K562 (cell line): ENCODE results near the gene PHF21B. TPM values are rescaled to one million over a fixed set of nuclear protein-coding genes. Genes with fewer than 3 reads are reported as not detected.

Source experiments
- ATAC-seq: fragments of 200-7000 bp; cut with Tn5 transposase; 3 replicates; pipeline ENCODE4 v1.9.1; 2020; ENCODE audit warnings: moderate library complexity
- BruUV-seq: library from RNA; stranded (reverse); fragments of 400-500 nt; replicated peaks from 2 replicates; lab custom pipeline; 2021; lab: Mats Ljungman, UMichigan
- CTCF ChIA-PET: fragments of 300-600 bp; formaldehyde crosslinking; extraction: SDS; loops from one replicate; lab custom pipeline; 2021; ENCODE audit warnings: low intra/inter-chr PET ratio; lab: Yijun Ruan, JAX
- POLR2A ChIA-PET: fragments of 300-600, 350-650 bp; sonication (Branson Sonifier 250); formaldehyde crosslinking; extraction: SDS; loops from one replicate; lab custom pipeline; 2021; ENCODE audit warnings: antibody characterized with exemption, inconsistent platforms; lab: Yijun Ruan, JAX
- DNase-seq, 4 experiments: peaks; one replicate each; pipeline versions ENCODE4 v3.0.0 to v3.0.0-alpha.2; 2011 to 2018; ENCODE audit warnings: low spot score in 3 of 4, mixed read lengths in 3 of 4; ENCODE audit errors: extremely low read depth in 1 of 4
- FAIRE-seq: peaks from 2 replicates; lab custom pipeline; 2011; peaks lifted over from hg19 to GRCh38; lab: Jason Lieb, UNC
- H2AFZ ChIP-seq: 2 replicates; pipeline ENCODE4 v1.6.0; 2011; ENCODE audit warnings: low read depth, low read length, control low read depth, inconsistent platforms
- H3K27ac ChIP-seq: fragments of 200-600 bp; 3 replicates; pipeline ENCODE4 v1.8.0; 2011; ENCODE audit warnings: low read depth, mild to moderate bottlenecking, control low read depth, inconsistent platforms, low read length, moderate library complexity, mixed read lengths; ENCODE audit errors: extremely low read depth
- H3K27me3 ChIP-seq, 2 experiments: fragments of 300-600 bp in 1 of 2; 2 replicates in 1 of 2; 3 replicates in 1 of 2; pipeline versions ENCODE4 v1.6.0 to v1.8.0; 2011; ENCODE audit warnings: inconsistent platforms in 2 of 2, low read length in 2 of 2, mild to moderate bottlenecking in 1 of 2, mixed read lengths in 1 of 2, moderate library complexity in 1 of 2; ENCODE audit not compliant: control insufficient read depth in 2 of 2, insufficient read depth in 2 of 2
- H3K36me3 ChIP-seq: fragments of 300-600 bp; 3 replicates; pipeline ENCODE4 v1.8.0; 2011; ENCODE audit warnings: mild to moderate bottlenecking, low read length, inconsistent platforms; ENCODE audit not compliant: control insufficient read depth, insufficient read depth
- H3K4me1 ChIP-seq, 2 experiments: fragments of 200-600 bp in 1 of 2; replicated peaks in 1 of 2; 2 replicates in 1 of 2; 3 replicates in 1 of 2; pipeline versions ENCODE4 v1.5.1 to v1.8.0; 2011; ENCODE audit warnings: inconsistent platforms in 2 of 2, low read length in 2 of 2, mild to moderate bottlenecking in 1 of 2, mixed read lengths in 1 of 2, moderate library complexity in 1 of 2; ENCODE audit not compliant: control insufficient read depth in 2 of 2, insufficient read depth in 2 of 2
- H3K4me2 ChIP-seq: 2 replicates; pipeline ENCODE4 v1.6.1; 2011; ENCODE audit warnings: low read length, control low read depth, inconsistent platforms, mixed read lengths; ENCODE audit not compliant: insufficient read depth
- H3K4me3 ChIP-seq: fragments of 200-600 bp; sonication (generic), shearing (Covaris generic); 2 replicates; pipeline ENCODE4 v1.5.1; 2016; ENCODE audit warnings: control low read depth, inconsistent platforms
- H3K79me2 ChIP-seq: fragments of 200-600 bp; 3 replicates; pipeline ENCODE4 v1.8.0; 2011; ENCODE audit warnings: low read length, inconsistent platforms; ENCODE audit not compliant: control insufficient read depth, insufficient read depth
- H3K9ac ChIP-seq, 2 experiments: 2 replicates each; pipeline versions ENCODE4 v1.6.0 to v1.6.1; 2011; ENCODE audit warnings: low read depth in 2 of 2, low read length in 2 of 2, control low read depth in 1 of 2, inconsistent platforms in 1 of 2, mild to moderate bottlenecking in 1 of 2, mixed read lengths in 1 of 2; ENCODE audit not compliant: insufficient read depth in 1 of 2
- H3K9me1 ChIP-seq: one replicate; pipeline ENCODE4 v1.6.0; 2011; ENCODE audit warnings: inconsistent platforms, mild to moderate bottlenecking, low read length, moderate library complexity; ENCODE audit not compliant: control insufficient read depth, insufficient read depth
- H3K9me3 ChIP-seq: replicated peaks from 2 replicates; pipeline ENCODE4 v1.5.1; 2011; ENCODE audit warnings: low read depth, low read length, inconsistent platforms; ENCODE audit not compliant: control insufficient read depth, insufficient read depth
- H4K20me1 ChIP-seq: replicated peaks from 2 replicates; pipeline ENCODE4 v1.6.1; 2011; ENCODE audit warnings: low read length, inconsistent platforms, mixed read lengths; ENCODE audit not compliant: control insufficient read depth, insufficient read depth
- CC2D1A ChIP-seq: fragments of 450-650 bp; IDR thresholded peaks from 2 replicates; pipeline ENCODE4 v1.6.1; 2017; ENCODE audit warnings: mild to moderate bottlenecking
- MEIS2 ChIP-seq: fragments of 450-650 bp; IDR thresholded peaks from 2 replicates; pipeline ENCODE4 v1.6.1; 2014; ENCODE audit warnings: mild to moderate bottlenecking; ENCODE audit not compliant: partially characterized antibody
- PRPF4 ChIP-seq: fragments of 200-400 bp; formaldehyde crosslinking; IDR thresholded peaks from one replicate; pipeline ENCODE4 v1.6.1; 2017; ENCODE audit warnings: low read length, low read depth, mild to moderate bottlenecking; ENCODE audit not compliant: insufficient read depth, poor library complexity, severe bottlenecking
- PURB ChIP-seq: sonication (generic); formaldehyde crosslinking; IDR thresholded peaks from 2 replicates; pipeline ENCODE4 v1.9.0; 2021; ENCODE audit warnings: low read depth, mild to moderate bottlenecking, missing genetic modification reagents
- RBM15 ChIP-seq: fragments of 200-400 bp; formaldehyde crosslinking; IDR thresholded peaks from 2 replicates; pipeline ENCODE4 v1.6.1; 2018; ENCODE audit warnings: mild to moderate bottlenecking, low read length, moderate library complexity; ENCODE audit not compliant: insufficient read depth
- RCOR1 ChIP-seq, 2 experiments: IDR thresholded peaks; 2 replicates each; pipeline ENCODE4 v1.6.1; 2012; ENCODE audit warnings: low read depth in 2 of 2, low read length in 2 of 2, borderline replicate concordance in 1 of 2, improper control_type of control experiment in 1 of 2
- TRIM28 ChIP-seq: fragments of 450-650 bp; IDR thresholded peaks from 2 replicates; pipeline ENCODE4 v1.6.1; 2017
- YY1 ChIP-seq, 3 experiments: IDR thresholded peaks; 2 replicates each; pipeline ENCODE4 v1.6.1; 2011; ENCODE audit warnings: low read length in 2 of 3, mild to moderate bottlenecking in 2 of 3, moderate library complexity in 2 of 3, borderline replicate concordance in 1 of 3, control low read depth in 1 of 3, low read depth in 1 of 3; ENCODE audit not compliant: insufficient read depth in 3 of 3, insufficient replicate concordance in 2 of 3, control insufficient read depth in 1 of 3, insufficient read length in 1 of 3; ENCODE audit errors: extremely low read depth in 1 of 3
- ZBTB1 ChIP-seq: sonication (generic); formaldehyde crosslinking; IDR thresholded peaks from 2 replicates; pipeline ENCODE4 v1.8.1; 2023; ENCODE audit warnings: missing genetic modification reagents, low read depth, mild to moderate bottlenecking, borderline replicate concordance
- ZKSCAN3 ChIP-seq: fragments of 250-450 bp; sonication (Bioruptor Pico); IDR thresholded peaks from 2 replicates; pipeline ENCODE4 v1.4.0; 2020
- ZNF133 ChIP-seq: fragments of 250-450 bp; sonication (Bioruptor Pico); IDR thresholded peaks from 2 replicates; pipeline ENCODE4 v1.4.0; 2020; ENCODE audit warnings: mild to moderate bottlenecking
- ZNF316 ChIP-seq: fragments of 450-650 bp; IDR thresholded peaks from 2 replicates; pipeline ENCODE4 v1.6.1; 2016
- ZNF512 ChIP-seq: IDR thresholded peaks from 2 replicates; pipeline ENCODE4 v1.6.1; 2016; ENCODE audit warnings: missing genetic modification characterization, missing compliant biosample characterization
- ZNF561 ChIP-seq: fragments of 450-650 bp; formaldehyde crosslinking; conservative IDR thresholded peaks from 2 replicates; pipeline ENCODE4 v1.4.0; 2020; ENCODE audit warnings: mild to moderate bottlenecking, moderate library complexity
- ZNF583 ChIP-seq: fragments of 250-450 bp; sonication (Bioruptor Pico); IDR thresholded peaks from 2 replicates; pipeline ENCODE4 v1.4.0; 2020
- ZNF586 ChIP-seq: fragments of 450-650 bp; formaldehyde crosslinking; conservative IDR thresholded peaks from 2 replicates; pipeline ENCODE4 v1.4.0; 2020; ENCODE audit warnings: mild to moderate bottlenecking, moderate library complexity
- ZNF589 ChIP-seq: fragments of 200-800 bp; sonication (Bioruptor generic); IDR thresholded peaks from 2 replicates; pipeline ENCODE4 v1.6.1; 2016; ENCODE audit warnings: low read depth, missing genetic modification characterization, missing compliant biosample characterization
- WGBS: fragments of 100-300 bp; shearing (Covaris generic); methylation state at CpG from one replicate; pipeline ENCODE4 v1.1.6; 2016; ENCODE audit warnings: low coverage, mixed read lengths; ENCODE audit not compliant: insufficient coverage; ENCODE audit errors: missing lambda C conversion rate; 5-methylcytosine and 5-hydroxymethylcytosine counted together
- in situ Hi-C: fragments of 300-500 bp; cut with MboI; formaldehyde crosslinking; loops from 4 replicates; pipeline ENCODE4 v1.15.0; 2018; ENCODE audit warnings: inconsistent platforms, mixed read lengths
- intact Hi-C: fragments of 100-400 bp; cut with micrococcal nuclease; formaldehyde crosslinking; loops from 2 replicates; pipeline ENCODE4 v1.14.2; 2022
- polyA plus RNA-seq, 8 experiments: library from polyadenylated mRNA; depleted of rRNA in 4 of 8; stranded (reverse) in 5 of 8; unstranded in 3 of 8; fragments of >200 nt; fragmentation: Nextera tagmentation in 2 of 8; fragmentation: Illumina TruSeq in 1 of 8; extraction: Ambion mirVana in 2 of 8; extraction: Trizol in 1 of 8; gene quantifications; 2 replicates each; pipeline versions ENCODE4 v1.2.1 to v1.2.3, GENCODE V29; 2011 to 2014; ENCODE audit warnings: inconsistent platforms in 1 of 8, missing spikeins in 1 of 8
- total RNA-seq, 7 experiments: library from RNA; depleted of rRNA in 6 of 7; stranded (reverse); fragments of >200 nt in 6 of 7; fragmentation: Illumina TruSeq in 2 of 7; extraction: Trizol in 2 of 7; gene quantifications; 2 replicates each; pipeline versions ENCODE4 v1.2.1 to v1.2.3, GENCODE V29; 2011 to 2021; ENCODE audit warnings: low replicate concordance in 1 of 7

Gene PHF21B
- total and polyA plus RNA-seq, 9 of the 15 experiments (the other 6 are each of a cell fraction or from before 2014, with no cell fraction given): 0.04 TPM; not detected in 8

DNA sequence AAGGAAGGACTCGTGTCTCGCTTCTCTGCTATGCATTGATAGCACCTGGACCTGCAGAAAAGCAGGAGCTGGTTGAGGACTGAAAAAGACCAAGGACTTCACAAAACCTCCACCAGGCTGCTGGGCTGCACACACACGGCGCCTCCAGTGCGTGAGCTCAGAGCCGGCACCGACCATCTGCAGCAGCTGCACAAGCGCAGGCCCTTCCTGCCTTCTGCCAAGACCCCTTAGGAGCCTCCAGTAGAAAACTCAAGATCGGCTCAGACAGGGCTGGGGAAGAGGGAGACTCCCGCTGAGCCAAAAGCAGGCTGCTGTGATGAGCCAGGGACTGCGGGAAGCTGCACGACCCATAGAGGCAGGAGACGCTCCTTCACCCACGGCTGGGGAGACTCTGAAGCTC, 70.9 kb downstream of the PHF21B start:
- FAIRE-seq (no peak), DNase-seq (no peak), ATAC-seq (no peak)
- Histone ChIP-seq H3K9me3 (no peaks in the 10 kb centered on the region), H2AFZ (no peak overlapping the region), H3K4me1 (no peaks in the 10 kb centered on the region), H4K20me1 (no peaks in the 10 kb centered on the region; the same call in 1 of the 2 replicates), H3K4me2 (no peak overlapping the region), H3K36me3 (no peaks in the 10 kb centered on the region), H3K79me2 (no peaks in the 10 kb centered on the region), H3K4me3 (no peak overlapping the region), H3K27ac (no peak overlapping the region), H3K9ac (no peak overlapping the region), H3K27me3 (peaks cover 6 to 32% of the 10 kb centered on the region in 2 experiments; a peak in 4 of 5 replicates), H3K9me1 (no peaks in the 10 kb centered on the region)
- WGBS: 1% methylated on average over 12 of the region's 14 CpGs
- intact Hi-C loops (no loop called here), in situ Hi-C loops (no loop called here)
- ChIA-PET CTCF (no interaction called here), POLR2A (interaction anchor here (0.6 kb wide), 1 partner anchor 37 kb away, joined by 4 read pairs; no protein-coding TSS in a partner anchor)
- TF ChIP-seq YY1 (IDR thresholded peaks at IDR 0.05; ENCODE audit: borderline replicate concordance in 1 of 3, control insufficient read depth in 1 of 3, extremely low read depth in 1 of 3, insufficient read depth in 3 of 3, insufficient read length in 1 of 3, insufficient replicate concordance in 2 of 3, low read depth in 1 of 3, low read length in 2 of 3) (no peak), ZNF583 (no peak), TRIM28 (no peak), ZNF316 (no peak), ZNF133 (no peak), CC2D1A (no peak), PURB (no peak), RCOR1 (IDR thresholded peaks at IDR 0.05; ENCODE audit: borderline replicate concordance in 1 of 2, low read depth in 2 of 2, low read length in 2 of 2) (no peak), ZNF561 (CRISPR knock-in tag) (no peak), MEIS2 (no peak), ZBTB1 (CRISPR knock-in tag) (no peak), ZNF586 (CRISPR knock-in tag) (no peak), PRPF4 (no peak), ZKSCAN3 (CRISPR knock-in tag) (no peak), ZNF512 (tag) (no peak), ZNF589 (no peak), RBM15 (no peak)
- no TSS peak for BruUV-seq
